H1 (cell line): Measurements from ENCODE around the gene PTPA. TPM values are rescaled to one million over a fixed set of nuclear protein-coding genes. Genes with fewer than 3 reads are reported as not detected.

Experiments
- BACH1 ChIP-seq: IDR thresholded peaks from 2 replicates; pipeline ENCODE4 v1.6.1; 2012; ENCODE audit warnings: low read length, improper control_type of control experiment
- CBX8 ChIP-seq: fragments of 300-800, 300-1000 bp; sonication (generic); IDR thresholded peaks from 2 replicates; pipeline ENCODE4 v1.7.1; 2016; ENCODE audit warnings: low read depth, low read length, borderline replicate concordance
- CEBPB ChIP-seq: IDR thresholded peaks from 2 replicates; pipeline ENCODE4 v1.6.1; 2012; ENCODE audit warnings: low read depth, low read length
- CREB1 ChIP-seq: IDR thresholded peaks from 2 replicates; pipeline ENCODE4 v1.6.1; 2012; ENCODE audit warnings: inconsistent platforms
- GABPA ChIP-seq: IDR thresholded peaks from 2 replicates; pipeline ENCODE4 v1.6.1; 2011; ENCODE audit warnings: mild to moderate bottlenecking, low read length, moderate library complexity, borderline replicate concordance; ENCODE audit not compliant: insufficient read depth
- PHF8 ChIP-seq: fragments of 200-600 bp; sonication (generic); conservative IDR thresholded peaks from 2 replicates; pipeline ENCODE4 v1.7.1; 2012; ENCODE audit warnings: low read depth, mild to moderate bottlenecking, inconsistent platforms, low read length, moderate library complexity
- RNF2 ChIP-seq: fragments of 200-900, 300-1000 bp; sonication (generic); IDR thresholded peaks from 2 replicates; pipeline ENCODE4 v1.7.1; 2016; ENCODE audit warnings: borderline replicate concordance, low read depth, mild to moderate bottlenecking, antibody characterized with exemption, low read length; ENCODE audit not compliant: poor library complexity, severe bottlenecking; ENCODE audit errors: missing control alignments
- RXRA ChIP-seq: IDR thresholded peaks from 2 replicates; pipeline ENCODE4 v1.6.1; 2011; ENCODE audit warnings: low read depth, mild to moderate bottlenecking, low read length, moderate library complexity; ENCODE audit not compliant: insufficient read depth
- TBP ChIP-seq: IDR thresholded peaks from 2 replicates; pipeline ENCODE4 v1.6.1; 2011; ENCODE audit warnings: low read depth, low read length, improper control_type of control experiment
- polyA plus RNA-seq, 7 experiments: library from polyadenylated mRNA; depleted of rRNA in 3 of 7; stranded (reverse) in 5 of 7; unstranded in 2 of 7; fragments of >200 nt in 5 of 7; fragments of 200-250 nt in 2 of 7; gene quantifications; 1 replicate in 5 of 7; 2 replicates in 1 of 7; 4 replicates in 1 of 7; pipeline versions ENCODE4 v1.2.1 to v1.2.3, GENCODE V29; 2011 to 2013; ENCODE audit warnings: missing spikeins in 2 of 7, mixed read lengths in 2 of 7
- total RNA-seq: library from RNA; stranded (reverse); fragmentation: NEBNext Ultra II Directional; extraction: Animal tissue kit (Norgen Biotek cat#: 25700); gene quantifications from 2 replicates; pipeline ENCODE4 v1.2.1, GENCODE V29; 2021
- TF ChIP-seq, protein P1 (sequence below): fragments of 300-600 bp; sonication (generic); IDR thresholded peaks from 2 replicates; pipeline ENCODE4 v1.7.1; 2012; ENCODE audit warnings: low read length, moderate library complexity, mild to moderate bottlenecking, inconsistent platforms; ENCODE audit not compliant: insufficient replicate concordance

The PTPA gene
- total and polyA plus RNA-seq, 2 of the 8 experiments (the other 6 are each of a cell fraction or from before 2014, with no cell fraction given): 114 to 145 TPM

DNA sequence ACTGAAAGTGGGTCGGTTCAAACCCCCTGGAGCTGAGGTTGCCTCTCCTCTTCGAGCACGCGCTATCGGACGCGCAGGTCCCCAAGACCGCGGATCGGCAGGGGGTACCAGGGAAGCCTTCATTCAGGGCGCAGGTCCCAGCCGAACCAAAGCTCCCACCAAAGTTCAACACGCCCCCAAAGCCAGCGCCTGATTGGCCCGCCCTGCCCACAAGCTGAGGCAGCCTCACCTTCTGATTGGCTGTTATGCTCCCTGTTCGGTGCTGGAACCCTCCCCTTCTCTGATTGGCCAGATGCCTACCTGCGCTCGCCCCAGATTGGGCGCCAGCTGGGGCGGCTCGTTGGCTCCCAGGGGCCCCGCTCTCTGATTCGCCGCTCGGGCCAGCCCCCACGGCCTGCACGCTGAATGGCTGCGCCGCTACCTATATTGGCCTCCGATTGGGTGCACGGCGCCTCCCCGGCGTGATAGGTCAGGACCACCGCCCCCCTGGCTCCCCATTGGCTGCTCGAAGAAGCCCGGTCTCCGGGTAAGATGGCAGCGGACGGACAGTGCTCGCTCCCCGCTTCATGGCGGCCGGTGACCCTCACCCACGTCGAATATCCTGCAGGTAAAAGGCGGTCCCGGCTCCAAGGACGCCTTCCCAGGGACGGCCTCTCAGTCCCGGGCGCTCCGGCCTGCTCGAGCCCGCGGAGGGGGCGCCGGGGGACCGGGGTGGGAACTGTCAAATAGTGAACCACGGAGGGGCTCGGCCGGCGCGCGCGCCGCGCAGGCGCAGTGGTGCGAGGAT lies 30.4 kb upstream of the PTPA start, which contains the start of gene DOLPP1 (continued):
- TF ChIP-seq, protein P1, sequence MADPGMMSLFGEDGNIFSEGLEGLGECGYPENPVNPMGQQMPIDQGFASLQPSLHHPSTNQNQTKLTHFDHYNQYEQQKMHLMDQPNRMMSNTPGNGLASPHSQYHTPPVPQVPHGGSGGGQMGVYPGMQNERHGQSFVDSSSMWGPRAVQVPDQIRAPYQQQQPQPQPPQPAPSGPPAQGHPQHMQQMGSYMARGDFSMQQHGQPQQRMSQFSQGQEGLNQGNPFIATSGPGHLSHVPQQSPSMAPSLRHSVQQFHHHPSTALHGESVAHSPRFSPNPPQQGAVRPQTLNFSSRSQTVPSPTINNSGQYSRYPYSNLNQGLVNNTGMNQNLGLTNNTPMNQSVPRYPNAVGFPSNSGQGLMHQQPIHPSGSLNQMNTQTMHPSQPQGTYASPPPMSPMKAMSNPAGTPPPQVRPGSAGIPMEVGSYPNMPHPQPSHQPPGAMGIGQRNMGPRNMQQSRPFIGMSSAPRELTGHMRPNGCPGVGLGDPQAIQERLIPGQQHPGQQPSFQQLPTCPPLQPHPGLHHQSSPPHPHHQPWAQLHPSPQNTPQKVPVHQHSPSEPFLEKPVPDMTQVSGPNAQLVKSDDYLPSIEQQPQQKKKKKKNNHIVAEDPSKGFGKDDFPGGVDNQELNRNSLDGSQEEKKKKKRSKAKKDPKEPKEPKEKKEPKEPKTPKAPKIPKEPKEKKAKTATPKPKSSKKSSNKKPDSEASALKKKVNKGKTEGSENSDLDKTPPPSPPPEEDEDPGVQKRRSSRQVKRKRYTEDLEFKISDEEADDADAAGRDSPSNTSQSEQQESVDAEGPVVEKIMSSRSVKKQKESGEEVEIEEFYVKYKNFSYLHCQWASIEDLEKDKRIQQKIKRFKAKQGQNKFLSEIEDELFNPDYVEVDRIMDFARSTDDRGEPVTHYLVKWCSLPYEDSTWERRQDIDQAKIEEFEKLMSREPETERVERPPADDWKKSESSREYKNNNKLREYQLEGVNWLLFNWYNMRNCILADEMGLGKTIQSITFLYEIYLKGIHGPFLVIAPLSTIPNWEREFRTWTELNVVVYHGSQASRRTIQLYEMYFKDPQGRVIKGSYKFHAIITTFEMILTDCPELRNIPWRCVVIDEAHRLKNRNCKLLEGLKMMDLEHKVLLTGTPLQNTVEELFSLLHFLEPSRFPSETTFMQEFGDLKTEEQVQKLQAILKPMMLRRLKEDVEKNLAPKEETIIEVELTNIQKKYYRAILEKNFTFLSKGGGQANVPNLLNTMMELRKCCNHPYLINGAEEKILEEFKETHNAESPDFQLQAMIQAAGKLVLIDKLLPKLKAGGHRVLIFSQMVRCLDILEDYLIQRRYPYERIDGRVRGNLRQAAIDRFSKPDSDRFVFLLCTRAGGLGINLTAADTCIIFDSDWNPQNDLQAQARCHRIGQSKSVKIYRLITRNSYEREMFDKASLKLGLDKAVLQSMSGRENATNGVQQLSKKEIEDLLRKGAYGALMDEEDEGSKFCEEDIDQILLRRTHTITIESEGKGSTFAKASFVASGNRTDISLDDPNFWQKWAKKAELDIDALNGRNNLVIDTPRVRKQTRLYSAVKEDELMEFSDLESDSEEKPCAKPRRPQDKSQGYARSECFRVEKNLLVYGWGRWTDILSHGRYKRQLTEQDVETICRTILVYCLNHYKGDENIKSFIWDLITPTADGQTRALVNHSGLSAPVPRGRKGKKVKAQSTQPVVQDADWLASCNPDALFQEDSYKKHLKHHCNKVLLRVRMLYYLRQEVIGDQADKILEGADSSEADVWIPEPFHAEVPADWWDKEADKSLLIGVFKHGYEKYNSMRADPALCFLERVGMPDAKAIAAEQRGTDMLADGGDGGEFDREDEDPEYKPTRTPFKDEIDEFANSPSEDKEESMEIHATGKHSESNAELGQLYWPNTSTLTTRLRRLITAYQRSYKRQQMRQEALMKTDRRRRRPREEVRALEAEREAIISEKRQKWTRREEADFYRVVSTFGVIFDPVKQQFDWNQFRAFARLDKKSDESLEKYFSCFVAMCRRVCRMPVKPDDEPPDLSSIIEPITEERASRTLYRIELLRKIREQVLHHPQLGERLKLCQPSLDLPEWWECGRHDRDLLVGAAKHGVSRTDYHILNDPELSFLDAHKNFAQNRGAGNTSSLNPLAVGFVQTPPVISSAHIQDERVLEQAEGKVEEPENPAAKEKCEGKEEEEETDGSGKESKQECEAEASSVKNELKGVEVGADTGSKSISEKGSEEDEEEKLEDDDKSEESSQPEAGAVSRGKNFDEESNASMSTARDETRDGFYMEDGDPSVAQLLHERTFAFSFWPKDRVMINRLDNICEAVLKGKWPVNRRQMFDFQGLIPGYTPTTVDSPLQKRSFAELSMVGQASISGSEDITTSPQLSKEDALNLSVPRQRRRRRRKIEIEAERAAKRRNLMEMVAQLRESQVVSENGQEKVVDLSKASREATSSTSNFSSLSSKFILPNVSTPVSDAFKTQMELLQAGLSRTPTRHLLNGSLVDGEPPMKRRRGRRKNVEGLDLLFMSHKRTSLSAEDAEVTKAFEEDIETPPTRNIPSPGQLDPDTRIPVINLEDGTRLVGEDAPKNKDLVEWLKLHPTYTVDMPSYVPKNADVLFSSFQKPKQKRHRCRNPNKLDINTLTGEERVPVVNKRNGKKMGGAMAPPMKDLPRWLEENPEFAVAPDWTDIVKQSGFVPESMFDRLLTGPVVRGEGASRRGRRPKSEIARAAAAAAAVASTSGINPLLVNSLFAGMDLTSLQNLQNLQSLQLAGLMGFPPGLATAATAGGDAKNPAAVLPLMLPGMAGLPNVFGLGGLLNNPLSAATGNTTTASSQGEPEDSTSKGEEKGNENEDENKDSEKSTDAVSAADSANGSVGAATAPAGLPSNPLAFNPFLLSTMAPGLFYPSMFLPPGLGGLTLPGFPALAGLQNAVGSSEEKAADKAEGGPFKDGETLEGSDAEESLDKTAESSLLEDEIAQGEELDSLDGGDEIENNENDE: no peak
- TF ChIP-seq PHF8 (peak; percentile 98), RXRA (no peak), GABPA (no peak), TBP (peak; percentile 73), CEBPB (no peak), CBX8 (no peak), BACH1 (no peak), RNF2 (no peak), CREB1 (peak; percentile 80)
